Measurements from ENCODE around the gene KCNJ16.

KCNJ16 gene

DNA sequence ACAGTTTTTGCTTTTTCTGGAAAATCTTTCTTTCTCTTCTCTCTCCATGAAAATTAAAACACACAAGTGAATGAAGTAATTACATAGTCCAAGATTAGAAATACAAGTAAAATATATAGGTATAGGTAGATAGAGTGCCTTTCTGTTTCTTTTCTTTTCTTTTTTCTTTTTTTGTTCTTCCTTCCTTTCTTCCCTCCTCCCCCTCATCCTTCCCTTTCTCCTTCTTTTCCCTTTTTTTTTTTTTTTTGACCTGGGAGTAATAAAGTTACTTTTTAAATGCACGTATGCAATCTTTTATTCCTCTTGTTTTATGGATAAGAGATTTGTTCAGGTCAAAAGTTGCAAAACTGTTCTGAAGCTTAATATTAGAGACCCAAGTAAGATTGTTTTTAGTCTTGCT, 59.8 kb downstream of the KCNJ16 start:
- H3K4me3 ChIP-seq (ENCODE audit: insufficient read depth, low read depth, low read length, poor library complexity, severe bottlenecking) = no peak overlapping the region
- no peaks in the 10 kb centered on the region for H3K27me3 ChIP-seq (replicated peaks; ENCODE audit: control insufficient read depth, insufficient read depth, low read length, poor library complexity, severe bottlenecking)
- no peaks in the 10 kb centered on the region for H3K4me1 ChIP-seq (ENCODE audit: control insufficient read depth, insufficient read depth, low read length, poor library complexity, severe bottlenecking)
- no peak for DNase-seq
- no peaks in the 10 kb centered on the region for H3K36me3 ChIP-seq (ENCODE audit: control insufficient read depth, insufficient read depth, low read length)
- H3K9me3 ChIP-seq (ENCODE audit: control insufficient read depth, low read length) = no peaks in the 10 kb centered on the region
- no peak overlapping the region for H3K27ac ChIP-seq (ENCODE audit: insufficient read depth, low read length, poor library complexity, severe bottlenecking)

DNA sequence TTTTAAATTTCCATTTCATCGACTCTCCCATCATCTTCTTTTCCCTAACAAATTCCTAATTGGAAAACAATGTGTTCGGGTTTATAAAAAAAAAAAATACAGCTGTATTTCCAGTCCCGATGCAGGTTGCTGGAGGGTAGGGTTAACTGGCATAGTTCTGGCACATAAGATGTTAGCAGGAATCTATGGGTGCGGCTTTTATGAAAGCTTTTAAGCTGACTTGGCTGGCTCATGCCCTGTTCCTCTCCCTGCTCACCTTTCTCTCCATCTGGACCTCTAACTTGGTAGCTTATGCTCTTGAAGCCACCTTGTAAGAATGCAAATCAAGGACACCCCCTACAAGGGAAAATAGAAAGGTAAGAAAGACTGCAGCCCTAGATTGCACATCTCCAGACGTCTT, 61.1 kb downstream of the KCNJ16 start:
- H3K4me1 ChIP-seq (ENCODE audit: control insufficient read depth, insufficient read depth, low read length, poor library complexity, severe bottlenecking) = no peaks in the 10 kb centered on the region
- no peak for DNase-seq
- H3K27me3 ChIP-seq (replicated peaks; ENCODE audit: control insufficient read depth, insufficient read depth, low read length, poor library complexity, severe bottlenecking) = no peaks in the 10 kb centered on the region
- H3K36me3 ChIP-seq (ENCODE audit: control insufficient read depth, insufficient read depth, low read length) = no peaks in the 10 kb centered on the region
- H3K4me3 ChIP-seq (ENCODE audit: insufficient read depth, low read depth, low read length, poor library complexity, severe bottlenecking) = no peak overlapping the region
- H3K9me3 ChIP-seq (ENCODE audit: control insufficient read depth, low read length) = no peaks in the 10 kb centered on the region
- H3K27ac ChIP-seq (ENCODE audit: insufficient read depth, low read length, poor library complexity, severe bottlenecking) = no peak overlapping the region

DNA sequence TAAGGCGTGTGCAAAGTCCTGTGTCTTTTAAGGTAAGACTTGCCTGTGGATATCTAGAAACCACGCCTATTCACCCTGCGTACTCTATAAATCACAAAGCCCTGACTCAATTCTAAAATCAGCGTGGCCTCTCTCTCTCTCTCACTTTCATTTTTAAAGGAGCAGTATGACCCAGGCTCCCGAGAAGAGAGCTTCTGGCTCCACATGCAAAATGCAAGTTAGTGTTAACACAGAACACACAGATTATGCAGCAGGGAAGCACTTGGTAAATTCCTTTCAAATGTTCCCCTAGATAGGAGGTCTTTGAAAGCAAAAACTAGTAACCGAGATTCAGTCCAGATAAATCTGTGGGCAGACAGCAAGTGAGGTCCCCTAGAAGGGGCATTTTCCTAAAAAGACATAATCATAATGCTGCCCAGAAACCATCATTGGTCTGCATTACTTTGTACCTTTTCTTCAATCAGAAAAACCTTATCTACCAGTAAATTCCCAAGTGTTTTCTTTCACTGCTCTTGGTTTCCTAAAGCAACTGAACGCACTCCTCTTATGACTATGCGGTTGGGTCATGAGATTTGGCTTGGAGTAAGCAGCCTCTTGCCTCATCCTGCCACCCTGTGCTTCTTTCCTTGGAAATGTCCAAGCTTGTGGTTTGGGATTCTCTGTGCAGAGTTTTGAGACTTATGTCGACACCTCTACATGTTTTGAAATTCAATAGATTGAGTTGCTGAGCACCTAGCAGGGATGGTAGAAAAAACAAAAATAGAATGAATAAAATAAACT, 62.6 kb downstream of the KCNJ16 start:
- Histone ChIP-seq H3K4me3 (ENCODE audit: insufficient read depth, low read depth, low read length, poor library complexity, severe bottlenecking) (peak overlapping the region; percentile 35), H3K9me3 (ENCODE audit: control insufficient read depth, low read length) (no peaks in the 10 kb centered on the region), H3K36me3 (ENCODE audit: control insufficient read depth, insufficient read depth, low read length) (no peaks in the 10 kb centered on the region), H3K27me3 (replicated peaks; ENCODE audit: control insufficient read depth, insufficient read depth, low read length, poor library complexity, severe bottlenecking) (no peaks in the 10 kb centered on the region), H3K27ac (ENCODE audit: insufficient read depth, low read length, poor library complexity, severe bottlenecking) (no peak overlapping the region), H3K4me1 (ENCODE audit: control insufficient read depth, insufficient read depth, low read length, poor library complexity, severe bottlenecking) (no peaks in the 10 kb centered on the region)
- DNase-seq = no peak

DNA sequence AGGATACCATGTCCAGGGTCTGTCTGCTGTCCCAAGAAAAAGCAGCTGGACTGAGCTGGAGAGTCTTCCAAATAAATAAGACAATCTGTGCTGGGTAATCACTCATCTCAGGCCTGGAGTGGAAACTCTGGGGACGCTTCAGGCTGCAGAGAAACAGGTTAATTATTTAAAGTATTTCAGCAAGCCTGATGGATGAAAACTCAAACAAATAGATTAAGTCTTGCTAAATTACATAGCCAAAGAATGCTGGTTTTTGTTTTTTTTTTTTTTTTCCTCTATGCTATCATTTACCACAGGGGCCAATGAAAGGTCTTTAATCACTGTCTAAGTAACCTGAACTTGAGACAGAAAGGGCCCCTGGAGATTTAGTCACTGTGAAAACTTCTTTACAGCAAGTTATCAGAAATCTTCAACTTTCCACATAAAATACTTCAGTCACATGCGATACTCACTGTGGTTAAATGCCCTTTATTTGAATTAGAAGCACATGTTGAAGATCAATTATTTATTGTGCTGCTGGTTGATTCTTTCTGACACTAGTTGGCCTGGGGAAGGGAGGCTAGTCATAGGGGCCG, 63.4 kb downstream of the KCNJ16 start:
- Histone ChIP-seq H3K27me3 (replicated peaks; ENCODE audit: control insufficient read depth, insufficient read depth, low read length, poor library complexity, severe bottlenecking) (no peaks in the 10 kb centered on the region), H3K9me3 (ENCODE audit: control insufficient read depth, low read length) (no peaks in the 10 kb centered on the region), H3K27ac (ENCODE audit: insufficient read depth, low read length, poor library complexity, severe bottlenecking) (no peak overlapping the region), H3K4me1 (ENCODE audit: control insufficient read depth, insufficient read depth, low read length, poor library complexity, severe bottlenecking) (no peaks in the 10 kb centered on the region), H3K36me3 (ENCODE audit: control insufficient read depth, insufficient read depth, low read length) (no peaks in the 10 kb centered on the region), H3K4me3 (ENCODE audit: insufficient read depth, low read depth, low read length, poor library complexity, severe bottlenecking) (no peak overlapping the region)
- no peak for DNase-seq

DNA sequence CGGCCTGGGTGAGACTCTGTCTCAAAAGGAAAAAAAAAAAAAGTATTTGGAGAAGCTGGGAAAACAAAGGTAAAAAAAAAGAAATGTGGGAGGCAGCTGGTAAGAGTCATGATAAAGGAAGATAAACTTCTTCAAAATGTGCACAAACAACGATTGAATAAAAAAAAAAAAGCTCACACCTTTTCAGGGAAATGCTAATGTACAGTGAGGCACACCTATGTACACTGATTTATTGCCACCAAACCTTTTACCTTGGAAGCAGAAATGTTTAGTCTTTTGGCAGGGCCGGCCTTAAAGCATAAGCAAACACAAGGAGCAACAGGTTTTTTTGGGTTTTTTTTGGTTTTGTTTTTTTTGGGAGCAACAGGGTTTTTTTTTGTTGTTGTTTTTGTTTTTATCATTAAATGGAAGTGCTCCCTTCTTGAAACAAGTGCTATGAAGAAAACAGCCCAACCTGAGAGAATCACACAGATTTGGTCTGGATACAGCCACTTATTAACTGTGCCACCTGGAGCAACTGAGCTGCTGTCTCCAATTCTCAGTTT, 64.5 kb downstream of the KCNJ16 start:
- Histone ChIP-seq H3K4me1 (ENCODE audit: control insufficient read depth, insufficient read depth, low read length, poor library complexity, severe bottlenecking) (no peaks in the 10 kb centered on the region), H3K27ac (ENCODE audit: insufficient read depth, low read length, poor library complexity, severe bottlenecking) (no peak overlapping the region), H3K4me3 (ENCODE audit: insufficient read depth, low read depth, low read length, poor library complexity, severe bottlenecking) (no peak overlapping the region), H3K27me3 (replicated peaks; ENCODE audit: control insufficient read depth, insufficient read depth, low read length, poor library complexity, severe bottlenecking) (no peaks in the 10 kb centered on the region), H3K9me3 (ENCODE audit: control insufficient read depth, low read length) (no peaks in the 10 kb centered on the region), H3K36me3 (ENCODE audit: control insufficient read depth, insufficient read depth, low read length) (no peaks in the 10 kb centered on the region)
- no peak for DNase-seq

DNA sequence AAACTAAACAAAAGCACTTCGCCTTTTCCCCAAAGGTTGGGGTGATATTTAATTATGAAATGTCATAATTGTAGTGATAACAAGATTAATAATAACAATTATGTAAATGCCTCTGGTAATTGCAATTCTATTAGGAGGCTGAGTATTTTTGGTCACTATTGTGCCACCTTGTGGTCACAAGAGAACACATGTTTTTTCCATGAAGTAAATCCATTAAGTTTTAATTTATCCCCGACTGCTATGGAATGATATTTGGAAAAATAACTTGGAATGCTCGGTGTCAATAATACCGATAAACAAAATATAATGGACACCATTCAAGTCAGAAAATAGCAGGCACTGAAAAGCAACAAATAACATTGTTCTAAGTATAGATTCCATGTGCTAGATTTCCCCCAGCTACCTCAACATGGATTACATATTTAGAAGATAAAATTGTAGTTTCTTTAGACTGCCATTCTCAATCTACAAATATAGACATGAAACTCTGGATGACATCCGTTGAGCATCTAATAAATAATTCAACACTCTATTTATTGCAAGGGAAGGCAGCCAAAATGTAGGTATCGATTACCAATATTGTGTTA, 69.3 kb downstream of the KCNJ16 start:
- H3K27me3 ChIP-seq (replicated peaks; ENCODE audit: control insufficient read depth, insufficient read depth, low read length, poor library complexity, severe bottlenecking) = no peaks in the 10 kb centered on the region
- H3K36me3 ChIP-seq (ENCODE audit: control insufficient read depth, insufficient read depth, low read length) = no peaks in the 10 kb centered on the region
- DNase-seq = no peak
- no peaks in the 10 kb centered on the region for H3K4me1 ChIP-seq (ENCODE audit: control insufficient read depth, insufficient read depth, low read length, poor library complexity, severe bottlenecking)
- no peak overlapping the region for H3K4me3 ChIP-seq (ENCODE audit: insufficient read depth, low read depth, low read length, poor library complexity, severe bottlenecking)
- no peaks in the 10 kb centered on the region for H3K9me3 ChIP-seq (ENCODE audit: control insufficient read depth, low read length)
- no peak overlapping the region for H3K27ac ChIP-seq (ENCODE audit: insufficient read depth, low read length, poor library complexity, severe bottlenecking)

DNA sequence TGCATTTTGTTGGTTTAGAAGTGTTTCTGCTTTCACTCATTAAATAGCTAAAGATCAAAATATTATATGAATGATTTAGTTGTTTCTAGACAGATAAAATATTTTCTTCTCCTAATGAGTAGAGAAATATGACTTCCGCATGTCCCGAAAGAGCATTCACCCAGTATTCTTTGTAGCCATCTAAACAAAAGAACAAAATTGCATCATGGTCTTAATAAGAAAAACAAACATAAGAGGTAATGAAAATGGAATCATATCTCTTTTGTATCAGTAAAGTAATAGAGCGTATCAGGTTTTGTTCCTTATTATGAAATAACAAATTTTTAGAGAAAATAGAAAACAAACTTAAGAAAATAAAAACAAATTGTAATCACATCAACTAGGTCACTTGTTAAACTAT, 78.2 kb downstream of the KCNJ16 start:
- Histone ChIP-seq H3K4me3 (ENCODE audit: insufficient read depth, low read depth, low read length, poor library complexity, severe bottlenecking) (no peak overlapping the region), H3K9me3 (ENCODE audit: control insufficient read depth, low read length) (no peaks in the 10 kb centered on the region), H3K4me1 (ENCODE audit: control insufficient read depth, insufficient read depth, low read length, poor library complexity, severe bottlenecking) (no peaks in the 10 kb centered on the region), H3K27me3 (replicated peaks; ENCODE audit: control insufficient read depth, insufficient read depth, low read length, poor library complexity, severe bottlenecking) (no peaks in the 10 kb centered on the region), H3K27ac (ENCODE audit: insufficient read depth, low read length, poor library complexity, severe bottlenecking) (no peak overlapping the region), H3K36me3 (ENCODE audit: control insufficient read depth, insufficient read depth, low read length) (no peaks in the 10 kb centered on the region)
- DNase-seq = no peak

DNA sequence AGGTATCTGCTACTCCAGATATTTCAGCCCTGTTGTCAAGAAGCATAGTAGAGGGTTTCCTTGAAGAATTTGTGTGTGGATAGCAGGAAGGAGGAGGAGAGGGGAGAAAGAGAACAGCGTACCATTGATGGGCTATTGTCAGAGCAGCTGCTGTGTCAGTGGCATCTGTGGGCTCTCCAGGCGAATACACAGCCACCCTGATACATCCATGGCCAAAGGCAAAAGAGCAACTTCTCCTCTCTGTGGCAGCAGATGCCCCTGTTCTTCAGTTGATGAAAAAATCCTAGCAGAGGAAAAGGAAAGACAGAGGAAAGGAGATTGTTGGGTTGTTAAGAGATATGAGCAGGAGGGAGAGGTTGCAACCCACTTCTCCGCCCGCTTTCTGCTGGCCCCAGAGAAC, 82.1 kb downstream of the KCNJ16 start:
- DNase-seq = no peak
- H3K4me3 ChIP-seq (ENCODE audit: insufficient read depth, low read depth, low read length, poor library complexity, severe bottlenecking) = no peak overlapping the region
- no peaks in the 10 kb centered on the region for H3K9me3 ChIP-seq (ENCODE audit: control insufficient read depth, low read length)
- H3K36me3 ChIP-seq (ENCODE audit: control insufficient read depth, insufficient read depth, low read length) = no peaks in the 10 kb centered on the region
- no peaks in the 10 kb centered on the region for H3K4me1 ChIP-seq (ENCODE audit: control insufficient read depth, insufficient read depth, low read length, poor library complexity, severe bottlenecking)
- no peak overlapping the region for H3K27ac ChIP-seq (ENCODE audit: insufficient read depth, low read length, poor library complexity, severe bottlenecking)
- H3K27me3 ChIP-seq (replicated peaks; ENCODE audit: control insufficient read depth, insufficient read depth, low read length, poor library complexity, severe bottlenecking) = peaks cover 3% of the 10 kb centered on the region

DNA sequence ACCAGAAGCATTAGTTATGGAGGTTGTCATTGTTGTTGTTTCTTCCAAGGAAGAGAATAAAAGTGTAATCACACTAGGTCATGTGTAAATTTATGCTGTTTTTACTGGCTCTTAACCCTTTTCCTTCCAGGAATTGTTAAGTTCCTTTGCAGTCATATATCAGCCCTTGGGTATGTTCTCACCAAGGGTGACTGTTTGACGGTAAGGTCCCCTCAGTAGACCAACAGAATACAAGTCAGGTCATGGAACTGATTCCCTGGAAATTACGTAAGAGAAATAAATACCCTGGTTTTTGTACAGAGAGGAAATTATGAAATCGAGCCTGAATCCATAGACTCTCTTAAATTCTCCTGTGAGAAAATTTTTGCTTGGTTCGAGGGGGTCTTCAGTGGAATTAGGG, 83.2 kb downstream of the KCNJ16 start:
- Histone ChIP-seq H3K4me1 (ENCODE audit: control insufficient read depth, insufficient read depth, low read length, poor library complexity, severe bottlenecking) (no peaks in the 10 kb centered on the region), H3K9me3 (ENCODE audit: control insufficient read depth, low read length) (no peaks in the 10 kb centered on the region), H3K27ac (ENCODE audit: insufficient read depth, low read length, poor library complexity, severe bottlenecking) (no peak overlapping the region), H3K27me3 (replicated peaks; ENCODE audit: control insufficient read depth, insufficient read depth, low read length, poor library complexity, severe bottlenecking) (peaks cover 3% of the 10 kb centered on the region), H3K4me3 (ENCODE audit: insufficient read depth, low read depth, low read length, poor library complexity, severe bottlenecking) (no peak overlapping the region), H3K36me3 (ENCODE audit: control insufficient read depth, insufficient read depth, low read length) (no peaks in the 10 kb centered on the region)
- no peak for DNase-seq

DNA sequence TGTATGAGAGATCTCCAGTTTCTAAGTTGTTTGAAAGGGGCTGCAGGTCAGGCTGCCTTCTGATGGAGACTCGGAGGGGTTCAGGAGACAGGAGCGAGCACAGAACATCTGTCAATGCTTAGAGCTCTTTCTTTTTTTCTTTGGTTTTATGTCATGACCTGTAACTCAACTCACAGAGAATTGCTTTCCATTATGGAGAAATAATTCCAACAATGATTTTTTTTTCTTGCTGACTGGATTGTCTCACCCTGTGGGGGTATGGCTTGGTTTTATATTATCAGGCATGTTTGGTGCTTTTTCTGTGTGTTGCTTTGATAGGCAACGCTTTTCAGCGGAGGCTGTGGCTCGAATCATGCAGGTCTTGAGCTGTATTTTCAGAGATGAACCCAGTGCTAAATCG, 83.6 kb downstream of the KCNJ16 start:
- Histone ChIP-seq H3K27ac (ENCODE audit: insufficient read depth, low read length, poor library complexity, severe bottlenecking) (no peak overlapping the region), H3K4me1 (ENCODE audit: control insufficient read depth, insufficient read depth, low read length, poor library complexity, severe bottlenecking) (no peaks in the 10 kb centered on the region), H3K27me3 (replicated peaks; ENCODE audit: control insufficient read depth, insufficient read depth, low read length, poor library complexity, severe bottlenecking) (peaks cover 3% of the 10 kb centered on the region), H3K9me3 (ENCODE audit: control insufficient read depth, low read length) (no peaks in the 10 kb centered on the region), H3K4me3 (ENCODE audit: insufficient read depth, low read depth, low read length, poor library complexity, severe bottlenecking) (no peak overlapping the region), H3K36me3 (ENCODE audit: control insufficient read depth, insufficient read depth, low read length) (no peaks in the 10 kb centered on the region)
- no peak for DNase-seq

Data from effector memory CD4-positive, alpha-beta T cell (primary cell).